ENCODE data around the gene CDCA8. TPM values are rescaled to one million over a fixed set of nuclear protein-coding genes. Genes with fewer than 3 reads are reported as not detected.

Gene CDCA8
- total RNA-seq, 1 donor from 2014 or later: 13.5 TPM

GRCh38 chr1:37652976-37653375 is 39.3 kb upstream of the CDCA8 start:
- no peak for DNase-seq (ENCODE audit: low spot score in 2 of 2, unreplicated experiment in 2 of 2)
- Mint-ChIP-seq H3K4me3 (no peak overlapping the region), H3K27ac (no peak overlapping the region), H3K4me1 (peaks cover 2% of the 10 kb centered on the region), H3K9me3 (no peaks in the 10 kb centered on the region), H3K27me3 (ENCODE audit: low read depth) (peaks cover 48% of the 10 kb centered on the region), H3K36me3 (no peaks in the 10 kb centered on the region)
- TF ChIP-seq CTCF (IDR thresholded peaks at IDR 0.05; ENCODE audit: unreplicated experiment): no peak

GRCh38 chr1:37653906-37654305 is 38.4 kb upstream of the CDCA8 start:
- DNase-seq (ENCODE audit: low spot score in 2 of 2, unreplicated experiment in 2 of 2): no peak
- peaks cover 2% of the 10 kb centered on the region for H3K4me1 Mint-ChIP-seq
- peaks cover 45% of the 10 kb centered on the region for H3K27me3 Mint-ChIP-seq (ENCODE audit: low read depth)
- no peaks in the 10 kb centered on the region for H3K9me3 Mint-ChIP-seq
- no peak overlapping the region for H3K27ac Mint-ChIP-seq
- H3K4me3 Mint-ChIP-seq: no peak overlapping the region
- TF ChIP-seq CTCF (IDR thresholded peaks at IDR 0.05; ENCODE audit: unreplicated experiment): no peak
- H3K36me3 Mint-ChIP-seq: no peaks in the 10 kb centered on the region

GRCh38 chr1:37655274-37655673 is 37.0 kb upstream of the CDCA8 start:
- no peak for TF ChIP-seq CTCF (IDR thresholded peaks at IDR 0.05; ENCODE audit: unreplicated experiment)
- no peaks in the 10 kb centered on the region for H3K36me3 Mint-ChIP-seq
- DNase-seq (ENCODE audit: low spot score in 2 of 2, unreplicated experiment in 2 of 2): no peak
- H3K4me1 Mint-ChIP-seq: no peaks in the 10 kb centered on the region
- H3K9me3 Mint-ChIP-seq: no peaks in the 10 kb centered on the region
- no peak overlapping the region for H3K4me3 Mint-ChIP-seq
- H3K27me3 Mint-ChIP-seq (ENCODE audit: low read depth): peaks cover 45% of the 10 kb centered on the region
- H3K27ac Mint-ChIP-seq: no peak overlapping the region

GRCh38 chr1:37656026-37656425 is 36.3 kb upstream of the CDCA8 start:
- Mint-ChIP-seq H3K36me3 (no peaks in the 10 kb centered on the region), H3K4me3 (no peak overlapping the region), H3K27me3 (ENCODE audit: low read depth) (peaks cover 50% of the 10 kb centered on the region), H3K9me3 (no peaks in the 10 kb centered on the region), H3K27ac (no peak overlapping the region), H3K4me1 (peaks cover 5% of the 10 kb centered on the region)
- no peak for TF ChIP-seq CTCF (IDR thresholded peaks at IDR 0.05; ENCODE audit: unreplicated experiment)
- DNase-seq (ENCODE audit: low spot score in 2 of 2, unreplicated experiment in 2 of 2): no peak

DNA sequence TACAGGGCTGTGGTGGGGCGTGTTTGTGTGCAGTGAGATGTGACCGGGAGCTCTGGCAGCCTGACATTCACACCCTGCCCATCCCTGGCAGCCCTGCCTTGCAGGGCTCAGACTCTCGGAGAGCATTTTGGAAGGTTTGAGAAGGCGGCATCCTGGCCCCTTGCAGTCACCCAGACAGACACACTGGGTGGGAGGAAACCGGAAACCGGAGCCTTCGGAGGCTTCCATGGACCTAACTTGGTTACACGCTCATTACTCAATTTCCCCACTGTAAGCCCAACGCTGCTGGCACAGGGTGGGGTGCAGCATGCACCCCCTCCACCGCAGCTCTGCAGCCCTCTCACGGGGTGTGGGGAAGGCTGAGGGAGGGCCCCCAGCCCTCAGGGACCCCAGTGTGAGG is 35.4 kb upstream of the CDCA8 start:
- no peak for DNase-seq (ENCODE audit: low spot score in 2 of 2, unreplicated experiment in 2 of 2)
- TF ChIP-seq CTCF (IDR thresholded peaks at IDR 0.05; ENCODE audit: unreplicated experiment): no peak
- H3K4me3 Mint-ChIP-seq: no peak overlapping the region
- H3K27me3 Mint-ChIP-seq (ENCODE audit: low read depth): peaks cover 44% of the 10 kb centered on the region
- H3K4me1 Mint-ChIP-seq: peaks cover 5% of the 10 kb centered on the region
- no peaks in the 10 kb centered on the region for H3K36me3 Mint-ChIP-seq
- H3K27ac Mint-ChIP-seq: no peak overlapping the region
- no peaks in the 10 kb centered on the region for H3K9me3 Mint-ChIP-seq

Measured in mesothelial cell of epicardium (in vitro differentiated cells).